ENCODE measurements around the gene HM13.

GRCh38 chr20:31608251-31608945 is 94.2 kb downstream of the HM13 start:
- TF ChIP-seq GTF2F1 (IDR thresholded peaks at IDR 0.05; ENCODE audit: low read depth, low read length): no peak
- TF ChIP-seq ZBTB40 (IDR thresholded peaks at IDR 0.05): no peak; the same call in 1 of the 2 replicates
- no peak for TF ChIP-seq ZBTB40 (CRISPR knock-in tag; IDR thresholded peaks at IDR 0.05)
- no peak; a peak in 1 of 6 replicates for TF ChIP-seq CTCF (IDR thresholded peaks at IDR 0.05 in 2 of 3, conservative IDR thresholded peaks at IDR 0.05 in 1 of 3; ENCODE audit: insufficient read depth in 2 of 3, low read depth in 1 of 3, low read length in 3 of 3)
- no peak for TF ChIP-seq POLR2A (conservative IDR thresholded peaks at IDR 0.05)
- TF ChIP-seq, protein P1, sequence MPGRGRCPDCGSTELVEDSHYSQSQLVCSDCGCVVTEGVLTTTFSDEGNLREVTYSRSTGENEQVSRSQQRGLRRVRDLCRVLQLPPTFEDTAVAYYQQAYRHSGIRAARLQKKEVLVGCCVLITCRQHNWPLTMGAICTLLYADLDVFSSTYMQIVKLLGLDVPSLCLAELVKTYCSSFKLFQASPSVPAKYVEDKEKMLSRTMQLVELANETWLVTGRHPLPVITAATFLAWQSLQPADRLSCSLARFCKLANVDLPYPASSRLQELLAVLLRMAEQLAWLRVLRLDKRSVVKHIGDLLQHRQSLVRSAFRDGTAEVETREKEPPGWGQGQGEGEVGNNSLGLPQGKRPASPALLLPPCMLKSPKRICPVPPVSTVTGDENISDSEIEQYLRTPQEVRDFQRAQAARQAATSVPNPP (IDR thresholded peaks at IDR 0.05; ENCODE audit: borderline replicate concordance, insufficient read depth, insufficient read length): no peak
- TF ChIP-seq CEBPB (tag; IDR thresholded peaks at IDR 0.05): peak; percentile 95
- TF ChIP-seq ZNF134 (CRISPR knock-in tag; conservative IDR thresholded peaks at IDR 0.05): no peak
- no peak for TF ChIP-seq BRD9 (IDR thresholded peaks at IDR 0.05; ENCODE audit: low read depth, partially characterized antibody)
- no peak for TF ChIP-seq KHSRP (IDR thresholded peaks at IDR 0.05)
- no peak for TF ChIP-seq ETV6 (IDR thresholded peaks at IDR 0.05; ENCODE audit: borderline replicate concordance in 1 of 2, low read depth in 2 of 2, low read length in 1 of 2)
- TF ChIP-seq ETV6 (CRISPR knock-in tag; IDR thresholded peaks at IDR 0.05; ENCODE audit: borderline replicate concordance): no peak
- TF ChIP-seq ZNF224 (CRISPR knock-in tag; IDR thresholded peaks at IDR 0.05): no peak
